ENCODE data around the gene IFT88. TPM values are rescaled to one million over a fixed set of nuclear protein-coding genes. Genes with fewer than 3 reads are reported as not detected.
A peak's percentile ranks its signal among the peaks of the same experiment; 100 is the strongest.

The IFT88 gene
- total and polyA plus RNA-seq, 2 of the 8 experiments (the other 6 are each of a cell fraction or from before 2014, with no cell fraction given): 1.7 to 5.8 TPM

DNA sequence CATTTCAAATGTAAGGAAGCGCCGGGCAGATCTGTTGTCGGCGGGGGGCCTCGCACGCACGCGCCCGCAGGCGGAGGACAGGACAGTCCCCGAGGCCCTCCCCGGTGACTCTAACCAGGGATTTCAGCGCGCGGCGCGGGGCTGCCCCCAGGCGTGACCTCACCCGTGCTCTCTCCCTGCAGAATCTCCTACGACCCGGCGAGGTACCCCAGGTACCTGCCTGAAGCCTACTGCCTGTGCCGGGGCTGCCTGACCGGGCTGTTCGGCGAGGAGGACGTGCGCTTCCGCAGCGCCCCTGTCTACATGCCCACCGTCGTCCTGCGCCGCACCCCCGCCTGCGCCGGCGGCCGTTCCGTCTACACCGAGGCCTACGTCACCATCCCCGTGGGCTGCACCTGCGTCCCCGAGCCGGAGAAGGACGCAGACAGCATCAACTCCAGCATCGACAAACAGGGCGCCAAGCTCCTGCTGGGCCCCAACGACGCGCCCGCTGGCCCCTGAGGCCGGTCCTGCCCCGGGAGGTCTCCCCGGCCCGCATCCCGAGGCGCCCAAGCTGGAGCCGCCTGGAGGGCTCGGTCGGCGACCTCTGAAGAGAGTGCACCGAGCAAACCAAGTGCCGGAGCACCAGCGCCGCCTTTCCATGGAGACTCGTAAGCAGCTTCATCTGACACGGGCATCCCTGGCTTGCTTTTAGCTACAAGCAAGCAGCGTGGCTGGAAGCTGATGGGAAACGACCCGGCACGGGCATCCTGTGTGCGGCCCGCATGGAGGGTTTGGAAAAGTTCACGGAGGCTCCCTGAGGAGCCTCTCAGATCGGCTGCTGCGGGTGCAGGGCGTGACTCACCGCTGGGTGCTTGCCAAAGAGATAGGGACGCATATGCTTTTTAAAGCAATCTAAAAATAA, 154.7 kb downstream of the IFT88 start (continued):
- TF ChIP-seq RAD21 (IDR thresholded peaks at IDR 0.05 in 1 of 2, conservative IDR thresholded peaks at IDR 0.05 in 1 of 2; ENCODE audit: low read depth in 2 of 2, low read length in 2 of 2): peak; percentile 44 to 52
- no peak for TF ChIP-seq BCL11A (IDR thresholded peaks at IDR 0.05; ENCODE audit: low read depth in 2 of 2, low read length in 2 of 2)
- TF ChIP-seq POLR2A (IDR thresholded peaks at IDR 0.05; ENCODE audit: control extremely low read depth in 1 of 2, low read depth in 2 of 2, low read length in 2 of 2): no peak
- no peak for TF ChIP-seq NRF1 (IDR thresholded peaks at IDR 0.05; ENCODE audit: low read depth, low read length)
- TF ChIP-seq ASH2L (IDR thresholded peaks at IDR 0.05; ENCODE audit: low read length): peak; percentile 59
- no peak for TF ChIP-seq HDAC2 (IDR thresholded peaks at IDR 0.05; ENCODE audit: borderline replicate concordance in 1 of 2, low read depth in 2 of 2, low read length in 2 of 2)
- TF ChIP-seq EP300 (IDR thresholded peaks at IDR 0.05; ENCODE audit: borderline replicate concordance in 1 of 2, low read depth in 2 of 2, low read length in 2 of 2): no peak
- no peak for TF ChIP-seq CBX5 (IDR thresholded peaks at IDR 0.05; ENCODE audit: low read depth, low read length)
- no peak for TF ChIP-seq CBX8 (IDR thresholded peaks at IDR 0.05; ENCODE audit: borderline replicate concordance, low read depth, low read length)
- 0 out of 2 replicates have a peak, but pooled peaks have one; percentile 10 for TF ChIP-seq GABPA (IDR thresholded peaks at IDR 0.05; ENCODE audit: borderline replicate concordance, insufficient read depth, low read length)
- no peak for TF ChIP-seq NANOG (IDR thresholded peaks at IDR 0.05; ENCODE audit: insufficient read depth, low read depth, low read length, poor library complexity, severe bottlenecking)
- TF ChIP-seq, protein P1, sequence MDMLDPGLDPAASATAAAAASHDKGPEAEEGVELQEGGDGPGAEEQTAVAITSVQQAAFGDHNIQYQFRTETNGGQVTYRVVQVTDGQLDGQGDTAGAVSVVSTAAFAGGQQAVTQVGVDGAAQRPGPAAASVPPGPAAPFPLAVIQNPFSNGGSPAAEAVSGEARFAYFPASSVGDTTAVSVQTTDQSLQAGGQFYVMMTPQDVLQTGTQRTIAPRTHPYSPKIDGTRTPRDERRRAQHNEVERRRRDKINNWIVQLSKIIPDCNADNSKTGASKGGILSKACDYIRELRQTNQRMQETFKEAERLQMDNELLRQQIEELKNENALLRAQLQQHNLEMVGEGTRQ (IDR thresholded peaks at IDR 0.05; ENCODE audit: low read length): no peak
- TF ChIP-seq RBBP5 (IDR thresholded peaks at IDR 0.05; ENCODE audit: borderline replicate concordance, low read depth, low read length): peak; percentile 64; the same call in 1 of the 2 replicates
- TF ChIP-seq RXRA (IDR thresholded peaks at IDR 0.05; ENCODE audit: insufficient read depth, low read depth, low read length): no peak
- TF ChIP-seq TAF7 (optimal IDR thresholded peaks at IDR 0.05; ENCODE audit: borderline replicate concordance, low read depth, low read length): no peak
- TF ChIP-seq SP2 (IDR thresholded peaks at IDR 0.05; ENCODE audit: low read length): no peak
- TF ChIP-seq TEAD4 (IDR thresholded peaks at IDR 0.05; ENCODE audit: low read depth, low read length): no peak
- peak; percentile 75 for TF ChIP-seq CREB1 (IDR thresholded peaks at IDR 0.05)
- no peak for TF ChIP-seq CHD2 (IDR thresholded peaks at IDR 0.05; ENCODE audit: low read length)
- TF ChIP-seq, protein P2, sequence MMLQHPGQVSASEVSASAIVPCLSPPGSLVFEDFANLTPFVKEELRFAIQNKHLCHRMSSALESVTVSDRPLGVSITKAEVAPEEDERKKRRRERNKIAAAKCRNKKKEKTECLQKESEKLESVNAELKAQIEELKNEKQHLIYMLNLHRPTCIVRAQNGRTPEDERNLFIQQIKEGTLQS (IDR thresholded peaks at IDR 0.05; ENCODE audit: insufficient read depth, low read depth, low read length): no peak
- no peak for TF ChIP-seq ZNF274 (IDR thresholded peaks at IDR 0.05; ENCODE audit: borderline replicate concordance, extremely low read depth, low read length)

All from H1 (cell line).